Neuronal stem cell (in vitro differentiated cells): ENCODE results near the gene HPCA.

Experiments used
- DNase-seq: peaks from one replicate; pipeline ENCODE4 v3.0.0-alpha.2; 2013; ENCODE audit warnings: low spot score
- H2AFZ ChIP-seq: one replicate; pipeline ENCODE4 v1.6.1; 2013; ENCODE audit warnings: mild to moderate bottlenecking, low read length, inconsistent platforms
- H2AK5ac ChIP-seq: 2 replicates; pipeline ENCODE4 v1.6.1; 2013; ENCODE audit warnings: low read depth, mild to moderate bottlenecking, inconsistent platforms, low read length, moderate library complexity, mixed read lengths
- H2BK120ac ChIP-seq: 2 replicates; pipeline ENCODE4 v1.6.1; 2013; ENCODE audit warnings: low read depth, mild to moderate bottlenecking, inconsistent platforms, low read length, moderate library complexity, mixed read lengths
- H2BK12ac ChIP-seq: one replicate; pipeline ENCODE4 v1.6.1; 2013; ENCODE audit warnings: low read length, inconsistent platforms
- H2BK15ac ChIP-seq: 2 replicates; pipeline ENCODE4 v1.6.1; 2013; ENCODE audit warnings: mild to moderate bottlenecking, low read length, inconsistent platforms, mixed read lengths
- H2BK5ac ChIP-seq: one replicate; pipeline ENCODE4 v1.6.1; 2013; ENCODE audit warnings: inconsistent platforms, mild to moderate bottlenecking, low read length, moderate library complexity
- H3K14ac ChIP-seq: one replicate; pipeline ENCODE4 v1.6.1; 2013; ENCODE audit warnings: low read length, inconsistent platforms
- H3K18ac ChIP-seq: 2 replicates; pipeline ENCODE4 v1.6.1; 2013; ENCODE audit warnings: low read length, inconsistent platforms
- H3K23ac ChIP-seq: 2 replicates; pipeline ENCODE4 v1.6.1; 2013; ENCODE audit warnings: low read depth, mild to moderate bottlenecking, mixed read lengths, low read length, inconsistent platforms; ENCODE audit not compliant: poor library complexity
- H3K27ac ChIP-seq: replicated peaks from 3 replicates; pipeline ENCODE4 v1.5.1; 2013; ENCODE audit warnings: low read length, inconsistent platforms
- H3K27me3 ChIP-seq, 3 experiments: 2 replicates each; pipeline ENCODE4 v1.6.1; 2013; ENCODE audit warnings: low read length in 3 of 3, mild to moderate bottlenecking in 2 of 3, inconsistent platforms in 1 of 3, low read depth in 1 of 3, mixed read lengths in 1 of 3, moderate library complexity in 1 of 3; ENCODE audit not compliant: control insufficient read depth in 3 of 3, insufficient read depth in 3 of 3
- H3K36me3 ChIP-seq, 2 donors: replicated peaks in 1 of 2; 2 replicates each; pipeline ENCODE4 v1.6.1; 2013; ENCODE audit warnings: low read length in 2 of 2; ENCODE audit not compliant: control insufficient read depth in 2 of 2, insufficient read depth in 2 of 2
- H3K4ac ChIP-seq: 2 replicates; pipeline ENCODE4 v1.6.1; 2013; ENCODE audit warnings: inconsistent platforms, mild to moderate bottlenecking, low read length, moderate library complexity
- H3K4me1 ChIP-seq, 2 donors: 1 replicate in 1 of 2; 2 replicates in 1 of 2; pipeline ENCODE4 v1.6.1; 2013; ENCODE audit warnings: low read length in 2 of 2, low read depth in 1 of 2; ENCODE audit not compliant: control insufficient read depth in 2 of 2, insufficient read depth in 1 of 2
- H3K4me2 ChIP-seq: one replicate; pipeline ENCODE4 v1.6.1; 2013; ENCODE audit warnings: mild to moderate bottlenecking, low read length, inconsistent platforms; ENCODE audit not compliant: insufficient read depth, poor library complexity, severe bottlenecking
- H3K4me3 ChIP-seq, 2 donors: 2 replicates each; pipeline ENCODE4 v1.5.1; 2013; ENCODE audit warnings: low read length in 2 of 2, mild to moderate bottlenecking in 2 of 2, inconsistent platforms in 1 of 2, moderate library complexity in 1 of 2
- H3K79me1 ChIP-seq: one replicate; pipeline ENCODE4 v1.6.1; 2013; ENCODE audit warnings: low read depth, mild to moderate bottlenecking, inconsistent platforms, low read length, moderate library complexity
- H3K9ac ChIP-seq: one replicate; pipeline ENCODE4 v1.6.1; 2013; ENCODE audit warnings: mild to moderate bottlenecking, low read depth, low read length, inconsistent platforms; ENCODE audit not compliant: poor library complexity
- H3K9me3 ChIP-seq, 2 donors: replicated peaks in 1 of 2; 2 replicates each; pipeline versions ENCODE3 to v1.6.1; 2013; ENCODE audit warnings: low read length in 2 of 2, mild to moderate bottlenecking in 2 of 2, inconsistent platforms in 1 of 2, low read depth in 1 of 2, mixed read lengths in 1 of 2, moderate library complexity in 1 of 2; ENCODE audit not compliant: control insufficient read depth in 2 of 2, insufficient read depth in 1 of 2
- H4K8ac ChIP-seq: one replicate; pipeline ENCODE4 v1.6.1; 2013; ENCODE audit warnings: low read depth, mild to moderate bottlenecking, inconsistent platforms, low read length, moderate library complexity
- H4K91ac ChIP-seq: one replicate; pipeline ENCODE4 v1.6.1; 2013; ENCODE audit warnings: low read length, low read depth, mild to moderate bottlenecking, inconsistent platforms; ENCODE audit not compliant: poor library complexity
- WGBS, 2 donors: extraction: QIAGEN DNeasy Blood & Tissue Kit; methylation state at CpG; one replicate each; pipeline ENCODE4 v1.1.7; 2013; ENCODE audit warnings: missing lambda C conversion rate in 2 of 2, mixed read lengths in 1 of 2; ENCODE audit not compliant: insufficient read length in 2 of 2, insufficient replicate concordance in 1 of 2; ENCODE audit errors: extremely low coverage in 2 of 2; 5-methylcytosine and 5-hydroxymethylcytosine counted together

HPCA gene

DNA sequence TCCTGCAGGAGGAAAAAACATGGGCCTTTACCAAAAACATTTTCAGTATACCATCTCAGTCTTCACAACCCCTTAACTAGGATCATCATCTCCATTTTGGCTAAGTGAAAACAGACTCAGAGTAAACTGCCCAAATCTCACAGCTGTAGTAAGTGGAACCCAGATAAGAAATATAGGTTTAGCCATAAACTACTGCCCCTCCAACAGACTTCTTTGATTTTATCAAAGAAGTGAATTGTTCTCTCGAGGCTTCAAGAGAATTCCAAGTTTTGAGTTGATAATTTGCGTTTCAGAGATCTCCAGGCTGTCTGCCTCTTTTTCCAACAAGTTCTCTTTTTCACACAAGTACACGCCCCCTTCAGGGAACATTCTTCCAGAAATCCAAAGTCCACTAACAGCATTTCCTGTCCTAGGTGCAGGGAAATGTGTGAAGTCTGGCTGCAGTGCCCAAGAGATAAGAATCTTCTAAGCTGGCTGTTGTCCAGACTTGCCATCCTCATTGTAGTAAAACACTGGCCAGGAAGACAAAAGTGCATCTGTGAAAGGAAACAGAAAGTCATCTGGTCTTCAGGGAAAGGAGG, 47.5 kb downstream of the HPCA start:
- Histone ChIP-seq H3K23ac (no peak overlapping the region), H2BK15ac (no peak overlapping the region), H2BK12ac (no peak overlapping the region), H3K4ac (no peak overlapping the region), H4K91ac (no peak overlapping the region), H2AK5ac (no peak overlapping the region), H3K4me3 (no peak overlapping the region), H3K36me3 (peaks cover 8 to 42% of the 10 kb centered on the region in 2 donors), H3K18ac (no peak overlapping the region), H2AFZ (no peak overlapping the region), H4K8ac (no peak overlapping the region), H3K14ac (no peak overlapping the region), H3K4me1 (peaks cover 0 to 4% of the 10 kb centered on the region in 2 donors), H3K27ac (peak overlapping the region; percentile 14), H3K27me3 (no peaks in the 10 kb centered on the region), H3K4me2 (no peak overlapping the region), H3K79me1 (no peaks in the 10 kb centered on the region), H3K9ac (no peak overlapping the region), H2BK5ac (no peak overlapping the region), H3K9me3 (no peaks in the 10 kb centered on the region), H2BK120ac (no peak overlapping the region)
- WGBS, 2 donors = no CpG with 5 or more reads among the region's 3 CpGs
- DNase-seq = no peak

DNA sequence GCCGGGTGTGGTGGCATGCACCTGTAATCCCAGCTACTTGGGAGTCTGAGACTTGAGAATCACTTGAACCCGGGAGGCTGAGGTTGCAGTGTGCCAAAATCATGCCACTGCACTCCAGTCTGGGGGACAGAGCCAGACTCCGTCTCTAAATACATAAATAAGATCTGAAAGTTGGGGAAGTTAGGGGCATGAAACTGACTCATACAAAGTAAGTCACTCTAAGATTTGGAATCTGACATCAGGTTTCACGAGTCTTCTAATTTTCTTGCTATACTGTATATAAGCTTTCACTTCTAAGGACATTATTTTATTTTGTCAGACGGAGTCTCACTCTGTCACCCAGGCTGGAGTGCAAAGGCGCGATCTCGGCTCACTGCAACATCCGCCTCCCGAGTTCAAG, 48.2 kb downstream of the HPCA start:
- no peak overlapping the region for H2BK12ac ChIP-seq
- no peaks in the 10 kb centered on the region for H3K27me3 ChIP-seq
- no peak overlapping the region for H2AK5ac ChIP-seq
- H3K14ac ChIP-seq = no peak overlapping the region
- WGBS, 2 donors = no CpG with 5 or more reads among the region's 10 CpGs
- peaks cover 8 to 49% of the 10 kb centered on the region in 2 donors for H3K36me3 ChIP-seq
- H2BK120ac ChIP-seq = no peak overlapping the region
- H2BK15ac ChIP-seq = no peak overlapping the region
- no peak overlapping the region for H3K18ac ChIP-seq
- H3K23ac ChIP-seq = no peak overlapping the region
- no peaks in the 10 kb centered on the region for H3K79me1 ChIP-seq
- H2AFZ ChIP-seq = no peak overlapping the region
- no peak for DNase-seq
- no peak overlapping the region for H4K91ac ChIP-seq
- H3K9ac ChIP-seq = no peak overlapping the region
- H3K27ac ChIP-seq = no peak overlapping the region
- H3K4me3 ChIP-seq = no peak overlapping the region
- H3K4me2 ChIP-seq = no peak overlapping the region
- peaks cover 0 to 4% of the 10 kb centered on the region in 2 donors for H3K4me1 ChIP-seq
- no peak overlapping the region for H3K4ac ChIP-seq
- H4K8ac ChIP-seq = no peak overlapping the region
- H3K9me3 ChIP-seq = no peaks in the 10 kb centered on the region
- no peak overlapping the region for H2BK5ac ChIP-seq

DNA sequence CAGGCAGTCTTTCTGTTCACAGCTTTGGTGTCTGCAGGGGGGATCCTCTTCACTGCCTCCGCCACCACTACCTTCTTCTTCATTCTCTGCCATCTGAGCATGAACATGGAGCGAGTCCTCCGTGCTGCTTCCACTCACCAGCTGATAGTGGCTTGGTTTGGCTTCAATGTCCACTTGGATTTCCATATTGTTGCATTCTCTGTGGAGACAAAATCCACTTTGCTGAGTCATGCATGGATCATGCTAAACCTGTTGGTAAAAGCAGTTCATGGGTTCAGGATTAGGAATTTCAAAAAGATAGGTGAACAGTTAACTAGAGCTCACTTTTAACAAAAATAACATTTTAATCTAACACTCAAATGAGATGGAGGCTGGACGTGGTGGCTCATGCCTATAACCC, 50.8 kb downstream of the HPCA start:
- no peaks in the 10 kb centered on the region for H3K9me3 ChIP-seq
- H2AK5ac ChIP-seq = no peak overlapping the region
- peaks cover 9 to 74% of the 10 kb centered on the region in 2 donors for H3K36me3 ChIP-seq
- H2BK12ac ChIP-seq = no peak overlapping the region
- H3K4me1 ChIP-seq = peaks cover 0 to 4% of the 10 kb centered on the region in 2 donors
- H3K23ac ChIP-seq = no peak overlapping the region
- no peak overlapping the region for H2AFZ ChIP-seq
- no peak overlapping the region for H2BK5ac ChIP-seq
- no peak overlapping the region for H3K27ac ChIP-seq
- no peak overlapping the region for H3K14ac ChIP-seq
- no peaks in the 10 kb centered on the region for H3K27me3 ChIP-seq
- no peak for DNase-seq
- H3K4me3 ChIP-seq = peak overlapping the region in 1 of 2 donors; percentile 38
- H4K8ac ChIP-seq = no peak overlapping the region
- no peak overlapping the region for H4K91ac ChIP-seq
- no peak overlapping the region for H3K9ac ChIP-seq
- no peak overlapping the region for H2BK120ac ChIP-seq
- H3K4ac ChIP-seq = no peak overlapping the region
- no peak overlapping the region for H3K4me2 ChIP-seq
- H3K79me1 ChIP-seq = no peaks in the 10 kb centered on the region
- H2BK15ac ChIP-seq = no peak overlapping the region
- H3K18ac ChIP-seq = no peak overlapping the region
- WGBS, 2 donors = no CpG with 5 or more reads among the region's 4 CpGs

DNA sequence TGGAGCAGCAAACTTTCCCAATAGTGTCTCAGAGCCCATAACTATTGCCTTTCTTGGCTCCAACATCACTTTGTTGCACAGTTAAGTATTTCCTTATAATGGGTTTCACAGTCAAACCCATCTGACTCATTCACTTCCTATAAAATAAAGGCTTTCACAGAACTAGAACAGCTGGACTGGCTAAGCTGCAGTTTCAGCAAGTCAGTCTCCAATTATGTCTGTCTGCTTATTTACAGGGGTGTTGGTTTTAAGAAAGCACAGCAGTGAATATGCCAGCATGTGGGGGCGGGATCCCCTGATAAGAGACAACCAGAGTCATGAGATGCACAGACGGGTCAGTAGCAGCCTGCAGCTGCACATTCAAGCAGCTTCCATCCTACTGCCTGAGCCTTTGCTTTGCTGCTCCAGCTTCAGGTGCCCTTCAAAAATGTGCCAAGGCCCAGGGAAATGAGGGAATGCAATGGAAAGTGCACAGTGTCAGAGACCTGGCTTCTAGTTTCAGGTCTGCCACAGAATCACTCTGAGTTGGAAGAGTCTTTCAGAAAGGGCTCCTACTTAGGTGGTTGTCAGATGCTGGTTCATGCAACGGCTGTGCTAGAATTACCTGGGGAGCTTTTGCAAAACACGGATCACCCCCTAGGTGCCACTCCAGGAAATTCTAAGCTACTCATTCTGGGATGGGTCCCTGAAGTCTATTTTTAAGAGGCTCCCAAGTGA, 53.5 kb downstream of the HPCA start:
- no peak overlapping the region for H3K23ac ChIP-seq
- H3K4me3 ChIP-seq = no peak overlapping the region
- H3K14ac ChIP-seq = no peak overlapping the region
- no CpG with 5 or more reads among the region's 4 CpGs for WGBS, 2 donors
- H2BK120ac ChIP-seq = no peak overlapping the region
- no peak overlapping the region for H3K27ac ChIP-seq
- no peak overlapping the region for H2AFZ ChIP-seq
- peaks cover 12 to 93% of the 10 kb centered on the region in 2 donors for H3K36me3 ChIP-seq
- no peaks in the 10 kb centered on the region for H3K27me3 ChIP-seq
- H3K4me2 ChIP-seq = no peak overlapping the region
- H3K18ac ChIP-seq = no peak overlapping the region
- DNase-seq = no peak
- no peaks in the 10 kb centered on the region for H3K79me1 ChIP-seq
- H3K9ac ChIP-seq = no peak overlapping the region
- no peak overlapping the region for H4K8ac ChIP-seq
- H3K9me3 ChIP-seq = no peaks in the 10 kb centered on the region
- H2AK5ac ChIP-seq = no peak overlapping the region
- no peak overlapping the region for H2BK12ac ChIP-seq
- no peaks in the 10 kb centered on the region for H3K4me1 ChIP-seq
- no peak overlapping the region for H4K91ac ChIP-seq
- H2BK5ac ChIP-seq = no peak overlapping the region
- H2BK15ac ChIP-seq = no peak overlapping the region
- H3K4ac ChIP-seq = no peak overlapping the region
